Mesothelial cell of epicardium (in vitro differentiated cells): ENCODE results near the gene BCAR1. TPM values are rescaled to one million over a fixed set of nuclear protein-coding genes. Genes with fewer than 3 reads are reported as not detected.

Source experiments
- DNase-seq, 2 experiments: peaks; one replicate each; pipeline ENCODE4 v3.0.0; 2021; ENCODE audit warnings: low spot score in 2 of 2; ENCODE audit not compliant: unreplicated experiment in 2 of 2
- H3K27ac Mint-ChIP-seq: 2 replicates; pipeline ENCODE4 v1.8.0; 2021; ENCODE audit warnings: mixed read lengths
- H3K27me3 Mint-ChIP-seq: 2 replicates; pipeline ENCODE4 v1.8.0; 2021; ENCODE audit warnings: low read depth, mixed read lengths
- H3K36me3 Mint-ChIP-seq: 2 replicates; pipeline ENCODE4 v1.8.0; 2021; ENCODE audit warnings: mixed read lengths
- H3K4me1 Mint-ChIP-seq: 2 replicates; pipeline ENCODE4 v1.8.0; 2021; ENCODE audit warnings: mixed read lengths
- H3K4me3 Mint-ChIP-seq: 2 replicates; pipeline ENCODE4 v1.8.0; 2021; ENCODE audit warnings: mild to moderate bottlenecking, moderate library complexity, mixed read lengths
- H3K9me3 Mint-ChIP-seq: 2 replicates; pipeline ENCODE4 v1.8.0; 2021; ENCODE audit warnings: mixed read lengths
- total RNA-seq: library from RNA; stranded (reverse); gene quantifications from 3 replicates; pipeline ENCODE4 v1.2.1, GENCODE V29; 2021
- TF ChIP-seq, protein P1 (sequence below): fragments of 200-600 bp; sonication (generic); IDR thresholded peaks from one replicate; pipeline ENCODE4 v1.5.0; 2021; ENCODE audit warnings: antibody characterized with exemption; ENCODE audit not compliant: unreplicated experiment

Gene BCAR1
- total RNA-seq, 1 donor from 2014 or later = 95.9 TPM

DNA sequence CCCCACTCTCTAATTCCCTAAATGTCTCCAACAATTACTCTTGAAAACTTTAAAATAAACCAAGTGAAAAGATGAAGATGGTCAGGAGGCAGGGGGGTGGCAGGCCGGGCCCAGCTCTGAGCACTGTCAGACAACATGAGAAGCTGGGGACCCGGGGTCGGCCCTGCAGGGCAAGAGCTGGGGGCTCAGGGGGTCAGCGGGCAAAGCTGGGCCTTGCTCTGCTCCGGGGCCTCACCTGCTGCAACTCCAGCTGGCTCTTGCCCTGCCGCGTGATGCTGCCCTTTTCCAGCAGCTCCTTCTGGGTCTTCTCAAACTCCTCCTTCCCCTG lies 17.8 kb downstream of the BCAR1 start:
- Mint-ChIP-seq H3K4me3 (no peak overlapping the region), H3K4me1 (peaks cover 11% of the 10 kb centered on the region), H3K27ac (peak overlapping the region; percentile 85), H3K27me3 (no peaks in the 10 kb centered on the region), H3K36me3 (peaks cover 16% of the 10 kb centered on the region), H3K9me3 (no peaks in the 10 kb centered on the region)
- TF ChIP-seq, protein P1, sequence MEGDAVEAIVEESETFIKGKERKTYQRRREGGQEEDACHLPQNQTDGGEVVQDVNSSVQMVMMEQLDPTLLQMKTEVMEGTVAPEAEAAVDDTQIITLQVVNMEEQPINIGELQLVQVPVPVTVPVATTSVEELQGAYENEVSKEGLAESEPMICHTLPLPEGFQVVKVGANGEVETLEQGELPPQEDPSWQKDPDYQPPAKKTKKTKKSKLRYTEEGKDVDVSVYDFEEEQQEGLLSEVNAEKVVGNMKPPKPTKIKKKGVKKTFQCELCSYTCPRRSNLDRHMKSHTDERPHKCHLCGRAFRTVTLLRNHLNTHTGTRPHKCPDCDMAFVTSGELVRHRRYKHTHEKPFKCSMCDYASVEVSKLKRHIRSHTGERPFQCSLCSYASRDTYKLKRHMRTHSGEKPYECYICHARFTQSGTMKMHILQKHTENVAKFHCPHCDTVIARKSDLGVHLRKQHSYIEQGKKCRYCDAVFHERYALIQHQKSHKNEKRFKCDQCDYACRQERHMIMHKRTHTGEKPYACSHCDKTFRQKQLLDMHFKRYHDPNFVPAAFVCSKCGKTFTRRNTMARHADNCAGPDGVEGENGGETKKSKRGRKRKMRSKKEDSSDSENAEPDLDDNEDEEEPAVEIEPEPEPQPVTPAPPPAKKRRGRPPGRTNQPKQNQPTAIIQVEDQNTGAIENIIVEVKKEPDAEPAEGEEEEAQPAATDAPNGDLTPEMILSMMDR = no peak
- no peak for DNase-seq

DNA sequence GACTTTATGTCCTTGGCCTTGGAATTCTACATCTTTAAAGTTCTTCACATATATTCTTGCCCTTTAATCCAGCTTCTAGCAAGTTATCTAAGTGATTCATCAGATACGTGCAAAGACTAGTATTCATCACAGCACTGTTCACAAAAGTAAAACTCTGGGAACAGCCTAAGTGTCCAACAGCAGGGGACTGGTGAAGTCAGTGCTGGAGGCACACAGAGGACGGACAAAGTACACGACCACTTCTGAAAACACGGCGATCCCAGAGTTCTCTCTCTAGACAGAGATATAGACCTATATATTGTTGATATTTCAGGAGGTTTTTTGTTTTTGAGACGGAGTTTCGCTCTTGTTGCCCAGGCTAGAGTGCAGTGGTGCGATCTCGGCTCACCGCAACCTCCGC lies 19.9 kb downstream of the BCAR1 start:
- Mint-ChIP-seq H3K4me1 (peaks cover 4% of the 10 kb centered on the region), H3K36me3 (peaks cover 16% of the 10 kb centered on the region)

DNA sequence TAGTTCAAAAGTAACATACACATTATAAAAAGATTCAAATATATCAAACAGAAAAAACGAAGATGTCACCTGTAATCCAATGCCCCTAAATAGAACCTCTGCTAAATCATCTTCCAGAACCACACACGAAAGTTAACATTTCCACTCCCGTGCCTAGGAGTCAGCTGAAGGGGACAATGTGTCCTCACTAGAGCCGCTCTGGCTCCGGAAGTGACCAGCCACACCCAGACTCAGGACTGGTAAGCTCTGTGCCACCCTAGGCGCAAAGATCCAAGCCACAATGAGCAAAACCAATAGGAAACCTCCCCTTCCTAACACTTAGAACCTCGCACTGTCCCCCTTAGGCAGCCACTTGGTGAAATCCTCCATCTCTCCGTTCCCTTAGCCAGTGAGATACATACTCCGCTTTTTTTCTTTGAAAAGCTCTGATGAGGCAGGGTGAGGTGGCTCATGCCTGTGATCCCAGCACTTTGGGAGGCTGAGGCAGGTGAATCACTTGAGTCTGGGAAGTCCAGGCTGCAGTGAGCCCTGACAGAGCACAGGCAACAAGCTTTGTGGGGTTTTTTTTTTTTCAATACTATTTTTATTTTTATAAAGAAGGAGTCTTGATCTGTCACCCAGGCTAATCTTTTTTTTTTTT lies 20.8 kb downstream of the BCAR1 start:
- DNase-seq = no peak
- Mint-ChIP-seq H3K4me1 (peaks cover 4% of the 10 kb centered on the region), H3K27ac (peak overlapping the region; percentile 0), H3K9me3 (no peaks in the 10 kb centered on the region), H3K27me3 (no peaks in the 10 kb centered on the region), H3K4me3 (no peak overlapping the region), H3K36me3 (peaks cover 16% of the 10 kb centered on the region)
- TF ChIP-seq, protein P1 = no peak

More for the DNA sequence above, 19.9 kb downstream of the BCAR1 start:
- Mint-ChIP-seq H3K27ac (no peak overlapping the region), H3K27me3 (no peaks in the 10 kb centered on the region), H3K4me3 (no peak overlapping the region), H3K9me3 (no peaks in the 10 kb centered on the region)
- TF ChIP-seq, protein P1 = no peak
- DNase-seq = no peak

DNA sequence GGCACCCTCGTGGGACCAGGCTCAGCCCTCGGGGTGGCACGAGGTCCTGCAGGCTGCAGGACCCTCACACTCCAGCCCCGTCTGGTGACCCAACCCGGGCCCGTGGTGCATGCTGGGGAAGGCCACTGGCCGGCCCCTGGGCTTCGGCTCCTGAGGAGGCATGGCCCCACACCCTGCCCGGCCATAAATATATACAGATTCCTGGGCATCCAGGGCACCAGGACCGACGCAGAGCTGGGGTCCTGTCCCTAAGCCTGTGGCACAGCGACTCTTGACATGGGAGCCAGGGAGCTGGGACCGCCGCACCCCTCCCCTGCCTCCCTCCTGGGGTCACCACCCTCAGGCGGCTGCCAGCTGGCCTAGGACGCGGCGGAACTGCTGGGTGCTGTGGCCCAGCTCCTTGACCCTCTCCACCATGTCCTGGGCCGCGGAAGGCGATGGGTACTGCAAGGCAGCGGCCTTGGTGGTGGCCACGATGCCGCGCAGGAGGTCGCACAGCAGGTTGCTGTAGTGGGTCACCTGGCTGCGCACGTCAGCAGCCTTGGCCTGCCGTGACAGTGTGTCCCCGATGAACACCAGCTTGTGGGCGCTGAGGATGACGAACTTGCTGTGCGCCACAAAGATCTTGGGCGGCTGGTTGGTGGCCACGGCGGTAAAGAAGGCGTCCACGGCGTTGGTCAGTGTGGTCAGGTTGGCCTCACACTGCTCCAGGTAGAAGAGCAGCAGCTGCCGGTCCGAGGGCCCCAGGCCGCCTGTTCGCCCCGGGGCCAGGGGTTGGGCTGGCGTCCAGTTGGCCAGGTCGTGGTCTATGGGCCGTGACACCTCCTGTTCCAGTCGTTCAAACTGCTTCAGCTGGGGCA lies 22.0 kb downstream of the BCAR1 start:
- TF ChIP-seq, protein P1 = no peak
- no peaks in the 10 kb centered on the region for H3K9me3 Mint-ChIP-seq
- no peak for DNase-seq
- no peaks in the 10 kb centered on the region for H3K27me3 Mint-ChIP-seq
- peaks cover 16% of the 10 kb centered on the region for H3K36me3 Mint-ChIP-seq
- H3K4me3 Mint-ChIP-seq = no peak overlapping the region
- H3K4me1 Mint-ChIP-seq = peaks cover 2% of the 10 kb centered on the region
- H3K27ac Mint-ChIP-seq = no peak overlapping the region

DNA sequence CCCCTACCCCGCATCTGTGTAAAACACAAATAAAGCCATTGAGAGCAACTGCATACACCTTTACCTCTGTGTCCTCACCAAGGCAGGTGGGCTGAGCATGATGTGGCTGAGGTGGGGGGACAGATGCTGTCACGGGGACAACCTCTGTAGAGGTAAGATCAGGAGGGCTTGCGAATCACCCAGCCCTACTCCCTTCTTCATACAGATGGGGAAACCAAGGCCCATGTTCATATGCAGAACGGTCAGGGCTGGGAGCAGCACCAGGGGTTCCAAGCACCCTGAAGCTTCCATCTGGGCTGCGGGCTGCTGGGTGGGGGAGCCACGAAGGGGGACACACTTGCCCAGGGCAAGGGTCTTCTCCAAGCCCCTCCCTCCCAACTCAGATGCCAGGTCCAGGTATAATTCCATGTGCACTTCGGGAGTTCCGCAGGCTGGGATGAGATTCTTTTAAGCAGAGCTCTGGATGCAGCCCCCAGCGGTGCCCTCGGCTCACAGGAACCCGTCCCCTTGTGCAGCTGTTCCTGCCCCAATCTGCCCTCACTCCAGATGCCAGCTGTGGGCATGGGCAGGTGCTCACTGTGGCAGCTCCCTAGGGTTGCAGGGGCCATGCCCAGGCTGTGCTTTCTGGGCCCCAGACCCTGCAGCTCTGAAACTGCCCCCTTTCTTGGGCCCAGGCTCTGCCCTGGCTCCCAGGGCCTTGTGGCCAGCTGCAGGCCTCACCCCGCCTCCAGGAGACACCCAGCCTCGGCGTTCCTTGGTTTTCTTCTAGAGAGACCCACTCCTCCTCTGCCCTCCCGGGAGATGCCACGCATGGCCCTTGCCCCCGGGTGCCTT lies 23.1 kb downstream of the BCAR1 start:
- Mint-ChIP-seq H3K27me3 (peaks cover 2% of the 10 kb centered on the region), H3K36me3 (peaks cover 14% of the 10 kb centered on the region), H3K4me3 (no peak overlapping the region), H3K9me3 (no peaks in the 10 kb centered on the region), H3K4me1 (no peaks in the 10 kb centered on the region), H3K27ac (no peak overlapping the region)
- DNase-seq = no peak
- TF ChIP-seq, protein P1 = no peak
